ENCODE results near the gene TROAP. TPM values are rescaled to one million over a fixed set of nuclear protein-coding genes. Genes with fewer than 3 reads are reported as not detected.

The TROAP gene
- total RNA-seq, 1 donor from 2014 or later: 58.3 TPM

DNA sequence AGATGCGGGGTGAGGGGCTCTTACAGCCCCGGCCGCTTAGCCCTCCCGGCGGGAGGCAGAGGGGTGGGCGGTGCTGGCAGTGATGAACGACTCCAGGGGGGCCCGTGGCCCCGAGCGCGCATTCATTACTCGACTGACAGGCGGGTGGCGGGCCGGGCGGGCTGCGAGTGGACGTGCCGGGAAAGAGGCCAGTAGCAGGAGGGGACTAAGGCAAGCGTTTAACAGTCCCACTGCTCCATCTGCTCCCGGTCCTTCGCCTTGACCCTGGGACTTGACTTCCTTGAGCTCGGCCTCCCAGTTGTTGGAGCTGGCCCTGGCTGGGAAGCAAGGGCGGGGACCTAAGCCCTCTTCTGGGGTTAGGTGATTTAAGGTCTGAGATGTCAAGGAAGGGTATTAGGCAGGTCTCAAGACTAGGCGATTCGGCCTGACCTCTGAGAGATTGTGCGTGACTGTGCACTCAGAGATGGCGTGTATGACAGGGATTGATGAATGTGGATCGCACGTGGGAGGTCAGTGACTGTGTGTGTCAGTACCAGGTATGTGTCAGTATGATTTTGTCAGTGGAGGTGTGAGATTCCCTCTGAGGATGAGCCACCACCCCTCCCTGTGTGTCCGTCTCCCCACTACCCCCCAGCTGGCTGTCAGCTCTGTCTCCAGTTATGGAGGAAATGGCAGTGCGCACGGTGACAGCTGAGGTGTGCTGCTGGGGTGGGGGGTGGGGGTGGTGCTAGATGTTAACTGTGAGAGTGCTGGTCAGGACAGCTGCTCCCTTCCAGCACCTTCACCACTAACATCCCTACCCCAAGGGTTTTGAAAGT, 20.1 kb downstream of the TROAP start:
- Mint-ChIP-seq H3K27me3 (ENCODE audit: low read depth) (peaks cover 77% of the 10 kb centered on the region), H3K9me3 (no peaks in the 10 kb centered on the region), H3K36me3 (ENCODE audit: low read depth) (no peaks in the 10 kb centered on the region), H3K27ac (peak overlapping the region; percentile 3), H3K4me1 (ENCODE audit: low read depth) (peaks cover 20% of the 10 kb centered on the region), H3K4me3 (ENCODE audit: low read depth) (peak overlapping the region; percentile 51)
- DNase-seq (ENCODE audit: low spot score): no peak
- intact Hi-C loops (cut with micrococcal nuclease): loop anchor here (1.0 kb wide), 2 partner anchors 47 to 55 kb away; no protein-coding TSS in a partner anchor

- Mint-ChIP-seq H3K27me3 (ENCODE audit: low read depth) (peaks cover 73% of the 10 kb centered on the region), H3K27ac (no peak overlapping the region), H3K4me3 (ENCODE audit: low read depth) (no peak overlapping the region), H3K9me3 (no peaks in the 10 kb centered on the region), H3K4me1 (ENCODE audit: low read depth) (peaks cover 19% of the 10 kb centered on the region), H3K36me3 (ENCODE audit: low read depth) (no peaks in the 10 kb centered on the region)
- intact Hi-C loops (cut with micrococcal nuclease): no loop called here
- no peak for DNase-seq (ENCODE audit: low spot score)
Observed at GRCh38 chr12:49344486-49345050, 21.5 kb downstream of the TROAP start.

- intact Hi-C loops (cut with micrococcal nuclease): no loop called here
Observed at GRCh38 chr12:49345051-49345824, 22.2 kb downstream of the TROAP start.

GRCh38 chr12:49345825-49346658, 23.0 kb downstream of the TROAP start:
- no peak for DNase-seq (ENCODE audit: low spot score)
- Mint-ChIP-seq H3K36me3 (ENCODE audit: low read depth) (no peaks in the 10 kb centered on the region), H3K27ac (no peak overlapping the region), H3K4me1 (ENCODE audit: low read depth) (peaks cover 19% of the 10 kb centered on the region), H3K27me3 (ENCODE audit: low read depth) (peaks cover 64% of the 10 kb centered on the region), H3K9me3 (no peaks in the 10 kb centered on the region), H3K4me3 (ENCODE audit: low read depth) (peak overlapping the region; percentile 67)
- intact Hi-C loops (cut with micrococcal nuclease): loop anchor here (2.0 kb wide), 1 partner anchor 13 kb away; no protein-coding TSS in a partner anchor

More at GRCh38 chr12:49345051-49345824, 22.2 kb downstream of the TROAP start:
- DNase-seq (ENCODE audit: low spot score): no peak
- Mint-ChIP-seq H3K4me3 (ENCODE audit: low read depth) (no peak overlapping the region), H3K27ac (no peak overlapping the region), H3K27me3 (ENCODE audit: low read depth) (peaks cover 67% of the 10 kb centered on the region), H3K9me3 (no peaks in the 10 kb centered on the region), H3K4me1 (ENCODE audit: low read depth) (peaks cover 19% of the 10 kb centered on the region), H3K36me3 (ENCODE audit: low read depth) (no peaks in the 10 kb centered on the region)

DNA sequence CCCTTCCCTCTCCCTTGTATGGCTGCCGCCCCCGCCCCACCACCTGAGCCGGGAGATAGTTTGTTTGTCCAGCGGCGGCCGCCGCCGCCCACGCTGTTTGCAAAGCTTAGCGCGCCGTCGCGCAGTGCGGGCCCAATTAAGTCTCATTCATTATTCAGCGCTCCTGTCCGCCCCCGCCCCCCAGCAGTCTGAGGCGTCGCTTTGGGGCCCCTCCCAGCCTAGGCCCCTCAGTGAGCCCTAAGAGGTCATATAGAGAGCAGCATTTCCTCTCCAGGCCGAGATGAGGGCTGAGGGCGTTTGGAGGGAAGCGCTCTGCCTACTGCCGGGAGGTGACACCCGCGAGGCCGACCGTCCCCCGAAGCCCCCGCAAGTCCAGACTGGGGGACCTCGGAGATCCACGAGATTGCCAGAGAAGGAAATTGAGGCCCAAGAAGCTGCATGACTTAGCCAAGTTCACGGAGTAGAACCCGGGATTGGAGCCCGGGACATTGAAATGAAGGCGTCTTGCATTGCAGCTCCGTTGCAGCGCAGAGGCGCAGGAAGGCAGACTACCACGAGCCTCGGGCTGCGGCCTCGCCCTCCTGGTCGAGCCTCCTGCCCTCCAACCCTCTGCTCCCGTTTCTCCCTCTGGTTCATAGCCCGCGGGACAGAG, 23.7 kb downstream of the TROAP start, which contains the start of gene DNAJC22:
DNAJC22 (plus strand) TSS at position 230 of the 652 bp plus-strand sequence. CDS start 1,985 bp downstream, outside the sequence.
- Mint-ChIP-seq H3K27me3 (ENCODE audit: low read depth) (peaks cover 65% of the 10 kb centered on the region), H3K9me3 (no peaks in the 10 kb centered on the region), H3K4me1 (ENCODE audit: low read depth) (peaks cover 19% of the 10 kb centered on the region), H3K27ac (no peak within 1 kb of the TSS), H3K4me3 (ENCODE audit: low read depth) (peak within 1 kb of the TSS; percentile 67), H3K36me3 (ENCODE audit: low read depth) (no peaks in the 10 kb centered on the region)
- intact Hi-C loops (cut with micrococcal nuclease): loop anchor here (2.0 kb wide), 1 partner anchor 14 kb away; no protein-coding TSS in a partner anchor
- no peak for DNase-seq (ENCODE audit: low spot score)

DNA sequence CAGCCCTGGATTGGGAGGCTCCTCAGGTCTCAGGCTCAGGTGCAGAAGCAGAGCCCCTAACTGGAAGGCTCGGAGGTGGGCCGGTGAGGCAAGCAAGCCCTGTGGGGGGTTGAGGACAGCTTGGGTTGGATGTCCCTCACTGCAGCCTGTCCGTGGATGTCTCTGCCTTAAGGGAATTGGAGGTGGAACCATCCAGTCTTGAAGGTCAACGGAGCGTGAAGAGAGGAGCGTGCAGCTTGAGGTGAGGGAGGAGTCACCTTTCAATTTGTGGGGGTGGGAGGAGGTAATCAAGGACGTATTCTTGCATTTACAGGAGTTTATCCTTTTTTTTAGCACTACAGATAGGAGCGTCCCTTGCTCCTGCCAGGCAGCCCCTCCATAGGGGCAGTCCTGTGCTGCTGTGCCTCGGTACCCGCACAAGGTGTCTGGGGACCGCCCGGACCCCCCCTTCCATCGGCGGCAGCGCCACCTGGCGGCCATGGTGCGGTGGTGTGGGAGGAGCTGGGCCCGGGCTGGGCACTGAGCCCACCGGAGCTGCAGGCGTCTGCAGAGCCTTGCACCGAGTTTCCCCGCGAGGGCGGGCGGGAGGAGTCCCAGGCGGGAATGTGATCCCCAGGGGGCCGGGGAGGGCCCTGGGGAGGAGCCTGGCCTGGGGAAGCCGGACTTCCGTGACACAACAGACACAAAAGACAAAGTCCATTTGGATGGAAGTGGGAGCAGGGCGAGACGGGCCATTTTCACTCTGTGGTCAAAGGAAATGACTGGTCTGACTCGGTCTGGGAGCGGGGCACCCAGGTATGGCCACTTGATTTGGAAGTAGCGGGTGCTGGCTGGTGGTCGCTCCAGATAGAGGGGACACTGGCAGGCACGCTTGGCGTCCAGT, 24.5 kb downstream of the TROAP start:
- H3K4me3 Mint-ChIP-seq (ENCODE audit: low read depth): peak overlapping the region; percentile 67
- no peaks in the 10 kb centered on the region for H3K9me3 Mint-ChIP-seq
- H3K36me3 Mint-ChIP-seq (ENCODE audit: low read depth): no peaks in the 10 kb centered on the region
- peak; percentile 72 for DNase-seq (ENCODE audit: low spot score)
- H3K4me1 Mint-ChIP-seq (ENCODE audit: low read depth): peaks cover 19% of the 10 kb centered on the region
- peaks cover 63% of the 10 kb centered on the region for H3K27me3 Mint-ChIP-seq (ENCODE audit: low read depth)
- H3K27ac Mint-ChIP-seq: no peak overlapping the region
- intact Hi-C loops (cut with micrococcal nuclease): loop anchor here (2.0 kb wide), 1 partner anchor 15 kb away; no protein-coding TSS in a partner anchor

DNA sequence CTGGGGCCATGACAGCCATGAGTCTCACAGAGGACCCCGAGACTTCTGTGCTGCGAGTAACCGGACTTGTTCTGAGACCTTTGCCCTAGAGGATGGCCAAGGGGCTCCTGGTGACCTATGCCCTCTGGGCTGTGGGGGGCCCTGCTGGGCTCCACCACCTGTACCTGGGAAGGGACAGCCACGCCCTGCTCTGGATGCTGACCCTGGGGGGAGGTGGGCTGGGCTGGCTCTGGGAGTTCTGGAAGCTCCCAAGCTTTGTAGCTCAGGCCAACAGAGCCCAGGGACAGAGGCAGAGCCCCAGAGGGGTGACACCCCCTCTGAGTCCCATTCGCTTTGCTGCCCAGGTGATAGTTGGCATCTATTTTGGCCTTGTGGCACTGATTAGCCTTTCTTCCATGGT, 25.7 kb downstream of the TROAP start:
- Mint-ChIP-seq H3K36me3 (ENCODE audit: low read depth) (no peaks in the 10 kb centered on the region), H3K27me3 (ENCODE audit: low read depth) (peaks cover 65% of the 10 kb centered on the region), H3K27ac (no peak overlapping the region), H3K4me3 (ENCODE audit: low read depth) (no peak overlapping the region), H3K9me3 (no peaks in the 10 kb centered on the region), H3K4me1 (ENCODE audit: low read depth) (peaks cover 11% of the 10 kb centered on the region)
- intact Hi-C loops (cut with micrococcal nuclease): no loop called here
- DNase-seq (ENCODE audit: low spot score): no peak

- H3K4me1 Mint-ChIP-seq (ENCODE audit: low read depth): peaks cover 10% of the 10 kb centered on the region
- no peak overlapping the region for H3K4me3 Mint-ChIP-seq (ENCODE audit: low read depth)
- no peak for DNase-seq (ENCODE audit: low spot score)
- H3K27me3 Mint-ChIP-seq (ENCODE audit: low read depth): peaks cover 60% of the 10 kb centered on the region
- H3K27ac Mint-ChIP-seq: no peak overlapping the region
- intact Hi-C loops (cut with micrococcal nuclease): no loop called here
- H3K36me3 Mint-ChIP-seq (ENCODE audit: low read depth): no peaks in the 10 kb centered on the region
- no peaks in the 10 kb centered on the region for H3K9me3 Mint-ChIP-seq
Observed at GRCh38 chr12:49349266-49349665, 26.2 kb downstream of the TROAP start.

- no peaks in the 10 kb centered on the region for H3K9me3 Mint-ChIP-seq
- H3K36me3 Mint-ChIP-seq (ENCODE audit: low read depth): no peaks in the 10 kb centered on the region
- peaks cover 50% of the 10 kb centered on the region for H3K27me3 Mint-ChIP-seq (ENCODE audit: low read depth)
- H3K27ac Mint-ChIP-seq: no peak overlapping the region
- H3K4me3 Mint-ChIP-seq (ENCODE audit: low read depth): no peak overlapping the region
- peaks cover under 1% of the 10 kb centered on the region for H3K4me1 Mint-ChIP-seq (ENCODE audit: low read depth)
- peak; percentile 6 for DNase-seq (ENCODE audit: low spot score)
- intact Hi-C loops (cut with micrococcal nuclease): no loop called here
Observed at GRCh38 chr12:49352351-49352750, 29.3 kb downstream of the TROAP start.

DNA sequence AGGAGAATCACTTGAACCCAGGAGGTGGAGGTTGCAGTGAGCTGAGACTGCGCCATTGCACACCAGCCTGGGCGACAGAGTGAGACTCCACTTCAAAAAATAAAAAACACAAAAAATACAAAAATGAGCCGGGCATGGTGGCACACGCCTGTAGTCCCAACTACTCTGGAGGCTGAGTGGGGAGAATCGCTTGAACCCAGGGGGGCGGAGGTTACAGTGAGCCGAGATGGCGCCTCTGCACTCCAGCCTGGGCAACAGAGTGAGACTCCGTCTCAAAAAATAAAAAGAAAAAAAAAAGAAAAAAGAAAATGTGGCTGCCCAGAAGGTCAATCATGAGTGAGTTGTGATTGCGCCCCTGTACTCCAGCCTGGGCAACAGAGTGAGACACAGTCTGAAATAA, 32.9 kb downstream of the TROAP start:
- Mint-ChIP-seq H3K27ac (no peak overlapping the region), H3K4me1 (ENCODE audit: low read depth) (peaks cover 4% of the 10 kb centered on the region), H3K4me3 (ENCODE audit: low read depth) (no peak overlapping the region), H3K9me3 (no peaks in the 10 kb centered on the region), H3K27me3 (ENCODE audit: low read depth) (peaks cover 40% of the 10 kb centered on the region), H3K36me3 (ENCODE audit: low read depth) (no peaks in the 10 kb centered on the region)
- intact Hi-C loops (cut with micrococcal nuclease): no loop called here
- no peak for DNase-seq (ENCODE audit: low spot score)

DNA sequence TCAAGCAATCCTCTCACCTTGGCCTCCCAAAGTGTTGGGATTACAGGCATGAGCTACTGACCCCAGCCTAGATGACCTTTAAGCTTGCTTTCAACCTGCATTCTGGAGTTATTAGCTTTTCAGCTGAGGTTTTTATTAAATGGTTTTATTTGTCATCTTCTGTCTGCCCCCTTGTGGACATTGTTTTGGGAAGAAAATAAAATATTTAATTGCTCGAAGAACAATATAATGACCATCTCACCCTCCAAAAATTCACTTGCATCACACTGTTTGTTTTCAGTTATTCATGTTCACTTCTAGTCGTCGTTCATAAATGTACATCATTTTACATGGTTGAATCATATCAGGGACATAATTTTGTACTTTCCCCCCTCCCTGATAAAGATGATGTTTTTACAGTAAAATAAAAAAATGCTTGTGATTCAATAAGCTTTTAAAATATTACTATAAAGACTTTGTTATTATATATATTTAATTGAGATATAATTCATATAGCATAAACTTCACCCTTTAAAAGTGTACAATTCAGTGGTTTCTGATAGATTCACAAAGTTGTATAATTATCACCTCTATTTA, 34.1 kb downstream of the TROAP start:
- Mint-ChIP-seq H3K27ac (no peak overlapping the region), H3K27me3 (ENCODE audit: low read depth) (peaks cover 40% of the 10 kb centered on the region), H3K36me3 (ENCODE audit: low read depth) (no peaks in the 10 kb centered on the region), H3K9me3 (no peaks in the 10 kb centered on the region), H3K4me1 (ENCODE audit: low read depth) (peaks cover 4% of the 10 kb centered on the region), H3K4me3 (ENCODE audit: low read depth) (no peak overlapping the region)
- intact Hi-C loops (cut with micrococcal nuclease): no loop called here
- DNase-seq (ENCODE audit: low spot score): no peak

Measured in activated T-helper 2 cell treated with anti-CD3 and anti-CD28 coated beads, Interferon-gamma antibody, Interleukin-2, Interleukin-4, amounts not matched to agents 10 μg/mL and 5 μg/mL and 100 μg/mL, durations not matched to agents 14 hours and 24 hours and 36 hours (primary cell).